Measurements from ENCODE around the gene PDX1. TPM values are rescaled to one million over a fixed set of nuclear protein-coding genes. Genes with fewer than 3 reads are reported as not detected.

PDX1 gene
- total RNA-seq, 2 experiments from 2014 or later, result not detected

DNA sequence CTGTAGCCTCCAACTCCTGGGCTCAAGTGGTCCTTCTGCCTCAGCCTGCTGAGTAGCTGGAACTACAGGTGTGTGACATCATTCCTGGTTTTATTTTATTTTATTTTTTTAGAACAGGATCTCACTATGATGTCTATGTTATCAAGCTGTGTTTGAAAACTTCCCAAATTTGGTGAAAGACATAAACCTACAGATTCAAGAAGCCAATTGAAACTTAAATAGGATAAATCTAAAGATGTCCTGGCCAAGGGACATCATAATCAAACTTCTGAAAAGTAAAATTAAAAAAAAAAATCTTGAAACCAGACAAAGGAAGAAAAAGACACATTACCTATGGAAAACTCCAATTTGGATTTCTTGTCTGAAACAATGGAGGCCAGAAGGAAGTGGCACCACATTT lies 23.1 kb upstream of the PDX1 start:
- BruUV-seq (replicated peaks), result no TSS peak
- TF ChIP-seq EZH2phosphoT487 (IDR thresholded peaks at IDR 0.05; ENCODE audit: borderline replicate concordance, low read depth, low read length), result no peak
- TF ChIP-seq, protein P1, sequence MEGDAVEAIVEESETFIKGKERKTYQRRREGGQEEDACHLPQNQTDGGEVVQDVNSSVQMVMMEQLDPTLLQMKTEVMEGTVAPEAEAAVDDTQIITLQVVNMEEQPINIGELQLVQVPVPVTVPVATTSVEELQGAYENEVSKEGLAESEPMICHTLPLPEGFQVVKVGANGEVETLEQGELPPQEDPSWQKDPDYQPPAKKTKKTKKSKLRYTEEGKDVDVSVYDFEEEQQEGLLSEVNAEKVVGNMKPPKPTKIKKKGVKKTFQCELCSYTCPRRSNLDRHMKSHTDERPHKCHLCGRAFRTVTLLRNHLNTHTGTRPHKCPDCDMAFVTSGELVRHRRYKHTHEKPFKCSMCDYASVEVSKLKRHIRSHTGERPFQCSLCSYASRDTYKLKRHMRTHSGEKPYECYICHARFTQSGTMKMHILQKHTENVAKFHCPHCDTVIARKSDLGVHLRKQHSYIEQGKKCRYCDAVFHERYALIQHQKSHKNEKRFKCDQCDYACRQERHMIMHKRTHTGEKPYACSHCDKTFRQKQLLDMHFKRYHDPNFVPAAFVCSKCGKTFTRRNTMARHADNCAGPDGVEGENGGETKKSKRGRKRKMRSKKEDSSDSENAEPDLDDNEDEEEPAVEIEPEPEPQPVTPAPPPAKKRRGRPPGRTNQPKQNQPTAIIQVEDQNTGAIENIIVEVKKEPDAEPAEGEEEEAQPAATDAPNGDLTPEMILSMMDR (conservative IDR thresholded peaks at IDR 0.05; ENCODE audit: low read length), result no peak
- Histone ChIP-seq H3K4me3 (ENCODE audit: low read depth, low read length, poor library complexity, severe bottlenecking) (no peak overlapping the region), H4K20me1 (ENCODE audit: insufficient read depth, low read length) (no peaks in the 10 kb centered on the region), H3K79me2 (ENCODE audit: insufficient read depth, low read depth, low read length) (no peaks in the 10 kb centered on the region), H3K27ac (ENCODE audit: low read depth, low read length, poor library complexity, severe bottlenecking) (no peak overlapping the region), H3K4me2 (ENCODE audit: low read length) (no peak overlapping the region), H3K9me3 (ENCODE audit: low read length) (no peaks in the 10 kb centered on the region), H3K36me3 (ENCODE audit: insufficient read depth, low read length) (no peaks in the 10 kb centered on the region), H3K9me2 (ENCODE audit: insufficient read depth, low read length) (no peaks in the 10 kb centered on the region), H3K4me1 (ENCODE audit: insufficient read depth, low read length, poor library complexity, severe bottlenecking) (no peaks in the 10 kb centered on the region), H2AFZ (ENCODE audit: low read length) (no peak overlapping the region)
- intact Hi-C loops (cut with micrococcal nuclease; ENCODE audit: unreplicated experiment), result no loop called here
- DNase-seq (ENCODE audit: low spot score), result no peak
- CTCF ChIA-PET (ENCODE audit: unreplicated experiment), result no interaction called here
- POLR2A ChIA-PET, result interaction anchor here (0.6 kb wide), 1 partner anchor 622 kb away, joined by 4 read pairs; no protein-coding TSS in a partner anchor

DNA sequence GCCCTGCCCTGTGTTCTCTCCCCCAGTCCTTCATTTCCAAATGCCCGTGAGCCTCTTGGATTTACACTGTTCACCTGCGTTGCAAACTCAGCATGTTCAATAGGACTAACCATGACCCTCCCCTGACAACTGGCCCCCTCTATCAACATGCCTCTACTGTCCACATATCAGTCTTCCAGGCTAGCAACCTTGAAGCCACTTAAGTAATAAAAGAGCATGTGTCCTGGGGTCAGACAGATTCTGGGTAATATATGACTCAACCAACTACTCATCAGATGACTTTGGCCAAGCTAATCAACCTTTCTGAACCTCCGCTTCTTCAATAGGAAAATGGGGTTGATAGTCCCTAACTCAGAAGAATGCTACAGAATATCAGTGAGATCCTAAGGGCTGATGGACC lies 15.1 kb upstream of the PDX1 start:
- no peak overlapping the region for H3K27ac ChIP-seq (ENCODE audit: low read depth, low read length, poor library complexity, severe bottlenecking)
- H4K20me1 ChIP-seq (ENCODE audit: insufficient read depth, low read length), result no peaks in the 10 kb centered on the region
- H3K4me1 ChIP-seq (ENCODE audit: insufficient read depth, low read length, poor library complexity, severe bottlenecking), result no peaks in the 10 kb centered on the region
- H3K9me3 ChIP-seq (ENCODE audit: low read length), result no peaks in the 10 kb centered on the region
- ChIA-PET CTCF (ENCODE audit: unreplicated experiment) (no interaction called here), POLR2A (no interaction called here)
- no peak overlapping the region for H2AFZ ChIP-seq (ENCODE audit: low read length)
- no peaks in the 10 kb centered on the region for H3K79me2 ChIP-seq (ENCODE audit: insufficient read depth, low read depth, low read length)
- TF ChIP-seq, protein P1 (conservative IDR thresholded peaks at IDR 0.05; ENCODE audit: low read length), result no peak
- no peak for TF ChIP-seq EZH2phosphoT487 (IDR thresholded peaks at IDR 0.05; ENCODE audit: borderline replicate concordance, low read depth, low read length)
- no TSS peak for BruUV-seq (replicated peaks)
- no peaks in the 10 kb centered on the region for H3K9me2 ChIP-seq (ENCODE audit: insufficient read depth, low read length)
- no peak overlapping the region for H3K4me2 ChIP-seq (ENCODE audit: low read length)
- no peak for DNase-seq (ENCODE audit: low spot score)
- no peak overlapping the region for H3K4me3 ChIP-seq (ENCODE audit: low read depth, low read length, poor library complexity, severe bottlenecking)
- intact Hi-C loops (cut with micrococcal nuclease; ENCODE audit: unreplicated experiment), result no loop called here
- no peaks in the 10 kb centered on the region for H3K36me3 ChIP-seq (ENCODE audit: insufficient read depth, low read length)

DNA sequence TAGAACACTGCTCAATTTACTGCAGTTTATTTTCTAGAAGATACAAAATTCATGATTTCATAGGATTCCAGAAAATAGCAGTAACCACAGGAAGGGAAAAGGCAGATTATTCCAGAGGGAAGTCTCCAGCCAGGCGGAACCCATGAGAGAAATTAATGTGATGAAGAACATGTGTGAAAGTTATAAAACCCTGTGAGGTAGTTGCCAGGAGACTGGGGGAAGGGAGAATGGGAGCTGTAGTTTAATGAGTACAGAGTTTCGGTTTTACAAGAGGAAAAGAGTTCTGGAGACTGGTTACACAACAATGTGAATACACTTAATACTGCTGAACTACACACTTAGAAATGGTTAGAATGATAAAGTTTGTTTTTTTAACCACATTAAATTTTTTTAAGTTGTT lies 14.2 kb upstream of the PDX1 start:
- Histone ChIP-seq H3K36me3 (ENCODE audit: insufficient read depth, low read length) (no peaks in the 10 kb centered on the region), H3K4me2 (ENCODE audit: low read length) (no peak overlapping the region), H3K27ac (ENCODE audit: low read depth, low read length, poor library complexity, severe bottlenecking) (no peak overlapping the region), H4K20me1 (ENCODE audit: insufficient read depth, low read length) (no peaks in the 10 kb centered on the region), H3K9me2 (ENCODE audit: insufficient read depth, low read length) (no peaks in the 10 kb centered on the region), H3K4me3 (ENCODE audit: low read depth, low read length, poor library complexity, severe bottlenecking) (no peak overlapping the region), H3K79me2 (ENCODE audit: insufficient read depth, low read depth, low read length) (no peaks in the 10 kb centered on the region), H3K9me3 (ENCODE audit: low read length) (no peaks in the 10 kb centered on the region), H3K4me1 (ENCODE audit: insufficient read depth, low read length, poor library complexity, severe bottlenecking) (no peaks in the 10 kb centered on the region), H2AFZ (ENCODE audit: low read length) (no peak overlapping the region)
- no peak for DNase-seq (ENCODE audit: low spot score)
- BruUV-seq (replicated peaks), result no TSS peak
- CTCF ChIA-PET (ENCODE audit: unreplicated experiment), result no interaction called here
- TF ChIP-seq, protein P1 (conservative IDR thresholded peaks at IDR 0.05; ENCODE audit: low read length), result no peak
- TF ChIP-seq EZH2phosphoT487 (IDR thresholded peaks at IDR 0.05; ENCODE audit: borderline replicate concordance, low read depth, low read length), result no peak
- POLR2A ChIA-PET, result no interaction called here
- intact Hi-C loops (cut with micrococcal nuclease; ENCODE audit: unreplicated experiment), result no loop called here
